ENCODE measurements around the gene GBF1.
"Not testable (repeated sequence)": the region's sequence is repeated elsewhere in the genome, so short reads cannot be mapped to it uniquely, and the experiment has no call there.

Gene GBF1

GRCh38 chr10:102234888-102235597, 10.3 kb upstream of the GBF1 start:
- DNase-seq (ENCODE audit: low spot score): no peak

GRCh38 chr10:102235598-102235920, 9.8 kb upstream of the GBF1 start:
- no peak for DNase-seq (ENCODE audit: low spot score)

GRCh38 chr10:102236006-102236405, 9.3 kb upstream of the GBF1 start:
- DNase-seq (ENCODE audit: low spot score): no peak

- DNase-seq (ENCODE audit: low spot score): no peak
These were observed 7.5 kb upstream of the GBF1 start for GRCh38 chr10:102237711-102238252.

- DNase-seq (ENCODE audit: low spot score): no peak
These were observed 4.8 kb upstream of the GBF1 start for GRCh38 chr10:102240467-102241031.

GRCh38 chr10:102241032-102241443, 4.3 kb upstream of the GBF1 start:
- no peak for DNase-seq (ENCODE audit: low spot score)

GRCh38 chr10:102241444-102242117, 3.8 kb upstream of the GBF1 start, which contains the start of gene PITX3:
Gene PITX3, minus strand, starts transcription at chr10:102241512. Its CDS starts 9,432 bp downstream, at chr10:102232080.
- peak; percentile 39 for DNase-seq (ENCODE audit: low spot score)

GRCh38 chr10:102242118-102242485, 3.2 kb upstream of the GBF1 start:
- DNase-seq (ENCODE audit: low spot score): no peak

- DNase-seq (ENCODE audit: low spot score): no peak
These were observed 2.0 kb upstream of the GBF1 start for GRCh38 chr10:102243309-102243708.

GRCh38 chr10:102245932-102246251, 560 bp downstream of the GBF1 start:
- DNase-seq (ENCODE audit: low spot score): no peak

GRCh38 chr10:102246261-102246660, 929 bp downstream of the GBF1 start:
- DNase-seq (ENCODE audit: low spot score): peak; percentile 60

GRCh38 chr10:102247734-102248133, 2.4 kb downstream of the GBF1 start:
- no peak for DNase-seq (ENCODE audit: low spot score)

- not testable (repeated sequence) for DNase-seq (ENCODE audit: low spot score)
These were observed 7.2 kb downstream of the GBF1 start for GRCh38 chr10:102252508-102252907.

- no peak for DNase-seq (ENCODE audit: low spot score)
These were observed 9.1 kb downstream of the GBF1 start for GRCh38 chr10:102254426-102254825.

- no peak for DNase-seq (ENCODE audit: low spot score)
These were observed 10.1 kb downstream of the GBF1 start for GRCh38 chr10:102255404-102255803.

- DNase-seq (ENCODE audit: low spot score): no peak
These were observed 15.9 kb downstream of the GBF1 start for GRCh38 chr10:102261196-102261595.

GRCh38 chr10:102261842-102262241, 16.5 kb downstream of the GBF1 start:
- no peak for DNase-seq (ENCODE audit: low spot score)

- DNase-seq (ENCODE audit: low spot score): no peak
These were observed 17.5 kb downstream of the GBF1 start for GRCh38 chr10:102262744-102263370.

- no peak for DNase-seq (ENCODE audit: low spot score)
These were observed 19.0 kb downstream of the GBF1 start for GRCh38 chr10:102264371-102264770.

GRCh38 chr10:102266670-102267069, 21.3 kb downstream of the GBF1 start:
- no peak for DNase-seq (ENCODE audit: low spot score)

- DNase-seq (ENCODE audit: low spot score): no peak
These were observed 22.4 kb downstream of the GBF1 start for GRCh38 chr10:102267748-102268147.

- DNase-seq (ENCODE audit: low spot score): no peak
These were observed 23.1 kb downstream of the GBF1 start for GRCh38 chr10:102268375-102268888.

- no peak for DNase-seq (ENCODE audit: low spot score)
These were observed 23.7 kb downstream of the GBF1 start for GRCh38 chr10:102269017-102269416.
